HFFc6 (cell line): Measurements from ENCODE around the gene CDC73. TPM values are rescaled to one million over a fixed set of nuclear protein-coding genes. Genes with fewer than 3 reads are reported as not detected.

Experiments
- DNase-seq: peaks from one replicate; pipeline ENCODE4 v3.0.0-alpha.2; 2018
- H3K27ac Mint-ChIP-seq: 2 replicates; pipeline ENCODE4 v1.8.0; 2020; ENCODE audit warnings: mild to moderate bottlenecking, mixed read lengths
- H3K27me3 Mint-ChIP-seq: 2 replicates; pipeline ENCODE4 v1.8.0; 2021; ENCODE audit warnings: mild to moderate bottlenecking, moderate library complexity, mixed read lengths; ENCODE audit not compliant: insufficient read depth
- H3K36me3 Mint-ChIP-seq: 2 replicates; pipeline ENCODE4 v1.8.0; 2021; ENCODE audit warnings: low read depth, mixed read lengths
- H3K4me1 Mint-ChIP-seq: 2 replicates; pipeline ENCODE4 v1.8.0; 2020; ENCODE audit warnings: low read depth, mixed read lengths
- H3K4me3 Mint-ChIP-seq: 2 replicates; pipeline ENCODE4 v1.8.0; 2020; ENCODE audit warnings: mild to moderate bottlenecking, moderate library complexity, mixed read lengths
- H3K9me3 Mint-ChIP-seq: 2 replicates; pipeline ENCODE4 v1.8.0; 2020; ENCODE audit warnings: mild to moderate bottlenecking, mixed read lengths
- total RNA-seq, 6 experiments: library from RNA; stranded (reverse); fragmentation: NEBNext Ultra II Directional; extraction: Animal tissue kit (Norgen Biotek cat#: 25700); gene quantifications; 2 replicates in 1 of 6; 3 replicates in 5 of 6; pipeline ENCODE4 v1.2.3, GENCODE V29; 2021
- TF ChIP-seq, protein P1 (sequence below): fragments of 200-600 bp; sonication (generic); IDR thresholded peaks from 2 replicates; pipeline ENCODE4 v1.5.0; 2021; ENCODE audit warnings: antibody characterized with exemption, mild to moderate bottlenecking

The CDC73 gene
- total RNA-seq, 6 experiments from 2014 or later: 62.8 to 71.6 (median 65.2) TPM

DNA sequence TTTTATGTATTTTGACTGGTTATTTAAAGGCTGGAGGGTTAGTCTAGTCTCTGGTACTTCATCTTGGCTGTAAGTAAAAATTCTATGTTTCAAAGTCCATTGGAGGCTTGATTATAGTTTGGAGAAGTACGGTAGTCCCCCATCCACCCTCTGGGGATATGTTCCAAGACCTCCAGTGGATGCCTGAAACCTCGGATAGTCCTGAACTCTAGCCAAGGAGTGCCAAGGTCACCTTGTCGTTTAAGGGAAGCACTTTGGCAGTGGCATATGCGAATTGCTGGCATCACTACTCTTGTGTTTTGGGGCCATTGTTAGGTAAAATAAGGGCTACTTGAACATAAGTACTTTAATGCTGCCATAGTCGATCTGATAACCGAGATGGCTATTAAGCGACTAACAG lies 18.4 kb downstream of the CDC73 start:
- DNase-seq: no peak
- Mint-ChIP-seq H3K27ac (no peak overlapping the region), H3K4me1 (peaks cover 20% of the 10 kb centered on the region), H3K9me3 (no peaks in the 10 kb centered on the region), H3K4me3 (no peak overlapping the region), H3K36me3 (peaks cover 40% of the 10 kb centered on the region), H3K27me3 (no peaks in the 10 kb centered on the region)
- TF ChIP-seq, protein P1, sequence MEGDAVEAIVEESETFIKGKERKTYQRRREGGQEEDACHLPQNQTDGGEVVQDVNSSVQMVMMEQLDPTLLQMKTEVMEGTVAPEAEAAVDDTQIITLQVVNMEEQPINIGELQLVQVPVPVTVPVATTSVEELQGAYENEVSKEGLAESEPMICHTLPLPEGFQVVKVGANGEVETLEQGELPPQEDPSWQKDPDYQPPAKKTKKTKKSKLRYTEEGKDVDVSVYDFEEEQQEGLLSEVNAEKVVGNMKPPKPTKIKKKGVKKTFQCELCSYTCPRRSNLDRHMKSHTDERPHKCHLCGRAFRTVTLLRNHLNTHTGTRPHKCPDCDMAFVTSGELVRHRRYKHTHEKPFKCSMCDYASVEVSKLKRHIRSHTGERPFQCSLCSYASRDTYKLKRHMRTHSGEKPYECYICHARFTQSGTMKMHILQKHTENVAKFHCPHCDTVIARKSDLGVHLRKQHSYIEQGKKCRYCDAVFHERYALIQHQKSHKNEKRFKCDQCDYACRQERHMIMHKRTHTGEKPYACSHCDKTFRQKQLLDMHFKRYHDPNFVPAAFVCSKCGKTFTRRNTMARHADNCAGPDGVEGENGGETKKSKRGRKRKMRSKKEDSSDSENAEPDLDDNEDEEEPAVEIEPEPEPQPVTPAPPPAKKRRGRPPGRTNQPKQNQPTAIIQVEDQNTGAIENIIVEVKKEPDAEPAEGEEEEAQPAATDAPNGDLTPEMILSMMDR: no peak

- H3K27ac Mint-ChIP-seq: peak overlapping the region; percentile 6; the same call in 1 of the 2 replicates
- H3K4me1 Mint-ChIP-seq: peaks cover 16% of the 10 kb centered on the region
- peaks cover 28% of the 10 kb centered on the region for H3K36me3 Mint-ChIP-seq
- H3K27me3 Mint-ChIP-seq: no peaks in the 10 kb centered on the region
- H3K9me3 Mint-ChIP-seq: no peaks in the 10 kb centered on the region
- no peak for DNase-seq
- H3K4me3 Mint-ChIP-seq: no peak overlapping the region
- TF ChIP-seq, protein P1: no peak
These were observed 20.0 kb downstream of the CDC73 start for GRCh38 chr1:193141804-193142203.

GRCh38 chr1:193142409-193142808 lies 20.6 kb downstream of the CDC73 start:
- H3K4me3 Mint-ChIP-seq: no peak overlapping the region
- no peak for DNase-seq
- H3K27ac Mint-ChIP-seq: peak overlapping the region; percentile 10; the same call in 1 of the 2 replicates
- no peaks in the 10 kb centered on the region for H3K9me3 Mint-ChIP-seq
- TF ChIP-seq, protein P1: no peak
- no peaks in the 10 kb centered on the region; the same call in 1 of the 2 replicates for H3K27me3 Mint-ChIP-seq
- peaks cover 24% of the 10 kb centered on the region for H3K36me3 Mint-ChIP-seq
- peaks cover 11% of the 10 kb centered on the region for H3K4me1 Mint-ChIP-seq

DNA sequence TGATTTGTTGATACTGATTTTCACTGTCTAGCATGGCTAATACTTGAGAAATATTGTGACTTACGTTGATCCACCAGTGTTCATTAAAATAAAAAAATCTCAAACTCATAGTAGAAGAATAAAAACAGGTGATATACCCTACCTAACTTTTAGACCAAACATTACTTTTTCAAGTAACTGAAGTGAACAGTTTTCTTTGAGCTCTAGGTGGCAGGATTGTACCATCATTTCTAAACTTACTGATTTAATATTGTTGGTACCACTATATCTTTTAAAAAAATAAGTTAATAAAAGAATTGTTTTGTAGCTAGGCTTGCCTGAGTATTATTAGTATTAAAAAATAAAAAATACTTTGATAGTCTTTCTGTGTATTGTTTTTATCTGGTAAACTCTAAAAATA lies 21.5 kb downstream of the CDC73 start:
- Mint-ChIP-seq H3K9me3 (no peaks in the 10 kb centered on the region), H3K4me3 (no peak overlapping the region), H3K27ac (no peak overlapping the region), H3K27me3 (no peaks in the 10 kb centered on the region; the same call in 1 of the 2 replicates), H3K36me3 (peaks cover 19% of the 10 kb centered on the region), H3K4me1 (peaks cover 11% of the 10 kb centered on the region)
- TF ChIP-seq, protein P1: peak; percentile 70
- DNase-seq: no peak

DNA sequence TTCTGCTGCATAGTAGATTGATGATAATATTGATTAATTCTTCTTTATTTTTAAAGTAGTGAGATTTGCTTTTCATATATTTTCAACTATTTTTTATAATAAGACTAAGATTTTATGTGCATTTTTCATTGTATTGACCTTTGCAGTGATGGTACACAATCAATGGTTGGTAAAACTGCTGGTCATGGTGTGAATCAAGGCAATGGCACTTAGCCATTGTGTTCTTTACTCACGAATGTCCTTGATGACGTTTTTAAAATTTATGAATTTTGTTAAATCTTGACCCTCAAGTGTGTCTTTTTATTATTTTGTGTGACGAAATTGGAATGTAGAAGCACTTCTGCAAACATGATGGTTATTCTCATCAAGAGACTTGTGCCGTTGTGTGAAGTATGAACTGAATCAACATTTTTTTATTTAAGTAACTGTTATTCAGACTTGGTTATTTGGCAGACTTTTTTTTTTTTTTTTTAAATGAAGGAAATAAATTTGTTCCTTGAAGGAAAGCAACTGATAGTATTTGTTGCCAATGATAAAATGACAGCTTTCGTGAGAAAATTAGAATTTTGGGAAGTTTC lies 22.6 kb downstream of the CDC73 start:
- no peaks in the 10 kb centered on the region for H3K9me3 Mint-ChIP-seq
- no peak overlapping the region for H3K4me3 Mint-ChIP-seq
- no peak overlapping the region for H3K27ac Mint-ChIP-seq
- TF ChIP-seq, protein P1: no peak
- no peak for DNase-seq
- peaks cover 15% of the 10 kb centered on the region for H3K36me3 Mint-ChIP-seq
- peaks cover 11% of the 10 kb centered on the region for H3K4me1 Mint-ChIP-seq
- H3K27me3 Mint-ChIP-seq: no peaks in the 10 kb centered on the region; the same call in 1 of the 2 replicates
